ENCODE measurements around the gene CCDC110. TPM values are rescaled to one million over a fixed set of nuclear protein-coding genes. Genes with fewer than 3 reads are reported as not detected.
A peak's percentile ranks its signal among the peaks of the same experiment; 100 is the strongest.

Gene CCDC110
- total and polyA plus RNA-seq, 2 of the 13 experiments (the other 11 are each of a cell fraction or from before 2014, with no cell fraction given) = not detected

GRCh38 chr4:185425647-185426352 is 45.7 kb downstream of the CCDC110 start, which contains the start of gene UFSP2 (continued):
- TF ChIP-seq CTCF (CRISPR knock-in tag; IDR thresholded peaks at IDR 0.05) (peak; percentile 40), IKZF5 (CRISPR knock-in tag; IDR thresholded peaks at IDR 0.05) (peak; percentile 59; the same call in 1 of the 2 replicates), ZNF879 (CRISPR knock-in tag; IDR thresholded peaks at IDR 0.05) (no peak), HNRNPH1 (optimal IDR thresholded peaks at IDR 0.05; ENCODE audit: low read depth, low read length) (no peak), KAT7 (CRISPR knock-in tag; IDR thresholded peaks at IDR 0.05; ENCODE audit: borderline replicate concordance) (no peak; the same call in 1 of the 2 replicates), ZNF446 (CRISPR knock-in tag; IDR thresholded peaks at IDR 0.05) (0 out of 2 replicates have a peak, but pooled peaks have one; percentile 64), STAT6 (CRISPR knock-in tag; IDR thresholded peaks at IDR 0.05; ENCODE audit: borderline replicate concordance) (no peak), RFX5 (IDR thresholded peaks at IDR 0.05; ENCODE audit: low read depth, low read length) (no peak; the same call in 1 of the 2 replicates), ZNF329 (CRISPR knock-in tag; IDR thresholded peaks at IDR 0.05; ENCODE audit: low read depth) (no peak), PBX3 (CRISPR knock-in tag; IDR thresholded peaks at IDR 0.05; ENCODE audit: borderline replicate concordance) (no peak), ZNF260 (CRISPR knock-in tag; IDR thresholded peaks at IDR 0.05; ENCODE audit: borderline replicate concordance, low read depth) (no peak), KDM1A (CRISPR knock-in tag; IDR thresholded peaks at IDR 0.05) (no peak), FOXP1 (IDR thresholded peaks at IDR 0.05) (no peak), FOXP1 (CRISPR knock-in tag; IDR thresholded peaks at IDR 0.05) (no peak), ZSCAN9 (CRISPR knock-in tag; IDR thresholded peaks at IDR 0.05; ENCODE audit: borderline replicate concordance) (no peak; the same call in 1 of the 2 replicates), CEBPZ (IDR thresholded peaks at IDR 0.05; ENCODE audit: low read length) (no peak), NPAS2 (CRISPR knock-in tag; IDR thresholded peaks at IDR 0.05; ENCODE audit: borderline replicate concordance) (no peak), JDP2 (CRISPR knock-in tag; IDR thresholded peaks at IDR 0.05; ENCODE audit: borderline replicate concordance) (no peak), NFE2 (CRISPR knock-in tag; IDR thresholded peaks at IDR 0.05) (no peak), ZNF83 (CRISPR knock-in tag; IDR thresholded peaks at IDR 0.05; ENCODE audit: borderline replicate concordance) (no peak; the same call in 1 of the 2 replicates)
